SKM-1 treated with dmso at 0.1 percent for 144 hours (cell line): ENCODE data around the gene ISG15.
A peak's percentile ranks its signal among the peaks of the same experiment; 100 is the strongest.
"Not testable (repeated sequence)": the region's sequence is repeated elsewhere in the genome, so short reads cannot be mapped to it uniquely, and the experiment has no call there.

Source experiments
- DNase-seq: peaks from one replicate; lab custom pipeline; 2025; ENCODE audit not compliant: unreplicated experiment; lab: John Stamatoyannopoulos, UW

The ISG15 gene

DNA sequence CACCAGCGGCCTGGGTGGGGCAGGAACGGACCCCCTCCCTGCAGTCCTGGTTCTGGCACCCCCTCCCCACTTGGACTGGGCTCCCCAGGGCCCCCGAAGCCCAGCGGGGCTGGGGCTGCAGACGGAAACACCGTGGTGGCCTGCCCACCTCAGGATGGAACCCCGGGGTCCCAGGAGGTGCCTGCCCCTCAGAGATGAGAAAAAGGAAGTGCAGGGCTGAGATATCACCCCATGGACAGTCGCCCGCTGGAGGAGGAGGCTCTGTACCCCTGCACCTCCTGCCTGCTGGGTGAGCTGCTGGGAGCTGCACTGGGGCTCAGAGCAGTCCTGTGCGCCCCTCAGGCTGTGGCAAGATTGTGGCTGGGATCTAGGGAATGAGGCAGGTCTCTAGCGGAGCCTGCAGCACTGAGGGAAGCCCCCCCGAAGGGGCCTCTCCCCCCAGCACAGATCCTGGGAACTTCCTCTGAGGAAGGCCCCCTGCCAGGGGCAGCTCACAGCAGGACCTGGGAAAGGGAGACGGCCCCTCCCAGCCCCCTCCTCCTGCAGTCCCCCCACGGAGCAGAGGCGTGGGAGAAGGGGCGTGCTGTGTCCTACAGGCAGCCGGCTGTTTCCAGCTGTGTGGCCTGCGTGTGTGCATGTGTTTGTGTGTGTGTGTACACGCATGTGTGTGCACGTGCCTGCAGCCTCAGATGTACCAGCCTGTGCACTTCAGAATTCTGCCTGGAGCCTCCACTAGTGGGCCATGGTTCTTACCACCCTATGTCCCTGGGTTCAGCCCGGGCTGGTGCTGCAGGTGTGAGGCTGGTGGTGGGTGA lies 13.5 kb downstream of the ISG15 start:
- no peak for DNase-seq

GRCh38 chr1:1027791-1028190 lies 14.5 kb downstream of the ISG15 start:
- DNase-seq = no peak

DNA sequence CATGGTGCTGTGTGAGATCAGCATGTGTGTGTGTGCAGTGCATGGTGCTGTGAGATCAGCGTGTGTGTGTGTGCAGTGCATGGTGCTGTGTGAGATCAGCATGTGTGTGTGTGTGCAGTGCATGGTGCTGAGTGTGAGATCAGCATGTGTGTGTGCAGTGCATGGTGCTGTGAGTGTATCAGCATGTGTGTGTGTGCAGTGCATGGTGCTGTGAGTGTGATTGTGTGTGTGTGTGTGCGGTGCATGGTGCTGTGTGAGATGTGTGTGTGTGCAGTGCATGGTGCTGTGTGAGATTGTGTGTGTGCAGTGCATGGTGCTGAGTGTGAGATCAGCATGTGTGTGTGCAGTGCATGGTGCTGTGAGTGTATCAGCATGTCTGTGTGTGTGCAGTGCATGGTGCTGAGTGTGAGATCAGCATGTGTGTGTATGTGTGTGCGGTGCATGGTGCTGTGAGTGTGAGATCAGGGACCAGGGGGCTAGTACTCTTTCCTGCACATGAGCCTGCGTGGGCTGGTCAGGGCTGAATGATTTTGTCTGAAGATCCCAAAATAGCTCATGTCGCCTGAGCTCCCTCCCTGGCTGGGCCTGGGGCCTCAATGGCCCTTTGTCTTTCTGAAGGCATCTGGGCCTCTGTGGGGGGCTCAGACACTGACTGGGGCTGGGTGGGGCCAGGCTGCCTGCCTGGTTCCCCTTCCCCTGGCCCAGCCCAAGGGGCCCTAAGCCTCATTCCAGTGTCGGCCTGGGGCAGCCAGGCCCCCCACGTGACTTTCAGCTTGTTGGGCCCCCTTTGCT lies 17.8 kb downstream of the ISG15 start:
- not testable (repeated sequence) for DNase-seq

DNA sequence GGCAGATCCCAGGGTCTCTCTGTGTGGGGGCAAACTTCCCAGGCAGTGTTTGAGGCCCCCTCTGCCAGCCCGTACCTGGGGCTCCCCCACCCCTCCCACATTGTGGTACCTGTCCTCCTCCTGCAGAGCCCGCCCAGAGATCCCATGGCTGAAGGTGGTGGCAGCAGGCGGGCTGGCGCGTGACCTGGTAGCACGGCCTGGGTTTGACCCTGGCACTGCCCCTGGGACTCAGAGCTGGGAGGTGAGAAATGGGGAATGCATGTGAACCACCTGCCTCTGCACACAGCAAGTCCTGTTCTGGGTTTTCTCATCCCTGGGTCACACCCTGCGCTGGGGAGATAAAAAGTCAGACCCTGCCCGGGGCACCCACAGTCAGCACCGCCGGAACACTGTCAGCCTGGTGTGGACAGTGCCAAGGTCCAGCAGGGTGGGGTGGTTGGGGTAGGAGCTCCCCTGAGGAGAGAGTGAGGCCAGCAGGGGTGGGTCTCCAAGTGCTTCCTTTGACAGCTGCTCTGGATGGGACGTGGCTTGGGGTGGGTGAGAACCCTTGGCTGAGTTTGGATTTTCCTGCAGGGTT lies 18.4 kb downstream of the ISG15 start:
- DNase-seq = no peak

- DNase-seq = no peak
These were observed 19.1 kb downstream of the ISG15 start for GRCh38 chr1:1032424-1032823.

- DNase-seq = no peak
These were observed 19.8 kb downstream of the ISG15 start for GRCh38 chr1:1033009-1033587.

- DNase-seq = no peak
These were observed 20.6 kb downstream of the ISG15 start for GRCh38 chr1:1033731-1034438.

DNA sequence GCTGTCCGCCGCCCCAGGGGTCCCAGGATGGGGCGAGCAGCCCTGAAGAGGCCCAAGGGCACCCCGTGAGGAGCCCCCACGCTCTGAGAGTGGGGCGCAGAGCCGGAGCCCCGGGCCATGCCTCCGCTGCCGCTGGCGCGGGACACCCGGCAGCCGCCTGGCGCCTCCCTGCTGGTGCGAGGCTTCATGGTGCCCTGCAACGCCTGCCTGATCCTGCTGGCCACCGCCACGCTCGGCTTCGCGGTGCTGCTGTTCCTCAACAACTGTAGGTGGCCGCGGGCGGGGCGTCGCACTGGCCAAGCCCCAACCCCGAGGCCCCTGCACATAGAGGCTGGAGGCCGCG lies 21.1 kb downstream of the ISG15 start:
- DNase-seq = no peak

GRCh38 chr1:1035291-1035943 lies 22.1 kb downstream of the ISG15 start:
- no peak for DNase-seq

DNA sequence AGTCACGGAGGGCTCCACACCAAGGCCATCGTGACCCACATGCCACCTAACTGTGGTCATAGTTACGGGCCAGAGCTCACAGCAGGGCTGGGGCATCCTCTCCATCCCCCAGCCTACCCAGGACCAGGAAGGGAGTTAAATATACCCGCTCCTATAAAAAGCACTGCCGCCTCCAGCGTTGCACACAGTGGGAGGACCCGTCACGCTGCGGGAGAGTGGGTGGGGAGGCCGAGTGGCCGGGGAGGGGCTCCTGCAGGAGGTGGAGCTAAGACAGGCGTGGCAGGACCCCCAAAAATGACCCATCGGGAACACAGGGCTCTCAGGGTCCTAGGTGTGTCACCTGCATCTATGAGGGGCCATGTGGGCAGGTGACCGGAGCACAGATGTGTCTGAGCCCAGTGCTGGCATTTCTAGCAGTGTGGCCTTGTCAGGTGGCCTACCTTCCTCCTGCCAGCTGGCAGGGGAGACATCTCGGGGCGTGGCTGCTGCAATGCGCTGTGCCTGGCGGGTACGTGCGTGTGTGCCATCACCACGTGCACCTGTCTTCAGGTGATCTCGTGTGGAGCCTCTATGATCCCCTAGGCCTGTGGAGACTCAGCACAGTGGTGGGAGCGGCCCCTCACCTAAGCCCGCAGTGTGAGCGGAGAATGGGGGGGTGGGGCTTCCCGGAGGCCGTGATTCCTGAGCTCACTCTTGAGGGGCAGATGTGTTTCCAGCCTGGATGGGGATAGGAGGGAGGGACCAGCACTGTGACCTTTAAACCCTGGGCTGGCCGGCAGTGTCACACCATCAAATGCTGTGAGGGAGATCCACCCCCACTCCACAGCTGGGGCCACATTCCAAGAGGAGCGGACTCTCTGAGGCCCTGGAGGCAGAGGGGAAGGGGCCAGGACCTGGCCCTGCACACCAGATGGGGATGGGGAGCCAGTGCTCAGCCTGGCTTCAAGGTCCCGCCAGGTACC lies 24.4 kb downstream of the ISG15 start:
- DNase-seq = no peak

- DNase-seq = peak; percentile 61
These were observed 25.4 kb downstream of the ISG15 start for GRCh38 chr1:1038694-1039093.

DNA sequence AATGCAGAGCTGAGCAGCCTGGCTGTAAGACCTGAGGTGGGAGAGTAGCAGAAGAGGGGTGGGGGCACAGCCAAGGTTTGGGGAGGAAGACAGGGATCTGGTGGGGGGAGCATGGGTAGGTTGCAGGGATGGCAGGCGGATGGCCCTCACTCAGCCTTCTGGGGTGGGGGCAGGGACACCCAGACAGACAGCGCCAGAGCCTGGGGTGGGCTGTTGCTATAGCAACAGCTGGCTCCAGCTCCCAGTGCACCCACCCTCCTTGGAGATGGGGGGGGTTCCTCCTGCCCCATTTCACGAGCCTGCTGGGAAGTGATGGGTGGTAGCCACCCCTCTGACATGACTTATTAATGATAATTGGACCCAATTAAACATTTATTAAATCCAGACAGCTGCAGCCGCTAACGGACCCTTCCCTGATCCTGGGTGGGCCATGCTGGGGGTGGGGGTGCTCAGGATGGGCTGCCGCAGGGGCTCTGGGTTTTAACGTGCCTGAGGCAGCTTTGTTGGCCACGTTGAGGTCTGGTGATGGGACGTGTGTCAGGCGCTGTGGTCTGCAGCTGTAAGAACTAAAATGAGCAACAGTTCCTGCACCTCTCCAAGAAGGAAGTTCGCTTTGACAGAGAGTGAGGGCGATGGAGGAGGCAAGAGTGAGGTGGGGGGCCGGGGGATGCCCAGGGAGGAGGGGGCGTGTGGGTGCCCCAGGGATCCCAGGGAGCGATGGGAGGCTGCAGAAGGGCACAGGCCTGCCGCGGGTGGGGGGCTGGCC lies 26.0 kb downstream of the ISG15 start:
- peak; percentile 13 for DNase-seq

GRCh38 chr1:1040004-1040991 lies 27.0 kb downstream of the ISG15 start:
- peak; percentile 57 for DNase-seq

GRCh38 chr1:1041092-1041523 lies 27.8 kb downstream of the ISG15 start:
- DNase-seq = no peak

GRCh38 chr1:1041873-1042272 lies 28.6 kb downstream of the ISG15 start:
- DNase-seq = no peak

- no peak for DNase-seq
These were observed 29.5 kb downstream of the ISG15 start for GRCh38 chr1:1042835-1043234.

DNA sequence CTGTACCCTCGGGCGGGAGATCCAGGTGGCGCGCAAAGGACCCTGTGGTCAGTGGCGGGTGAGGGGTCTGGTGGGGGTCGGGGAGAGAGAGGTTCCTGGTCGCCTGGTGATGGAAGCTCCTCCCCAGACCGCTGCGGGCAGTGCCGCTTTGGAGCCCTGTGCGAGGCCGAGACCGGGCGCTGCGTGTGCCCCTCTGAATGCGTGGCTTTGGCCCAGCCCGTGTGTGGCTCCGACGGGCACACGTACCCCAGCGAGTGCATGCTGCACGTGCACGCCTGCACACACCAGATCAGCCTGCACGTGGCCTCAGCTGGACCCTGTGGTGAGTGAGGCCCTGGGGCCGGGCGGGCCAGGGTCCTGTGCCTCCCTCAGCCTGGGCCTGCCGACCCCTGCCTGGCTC lies 30.1 kb downstream of the ISG15 start:
- DNase-seq = no peak
